COLO668 (cell line): Measurements from ENCODE around the gene RAI1.

Experiments
- DNase-seq: peaks from one replicate; lab custom pipeline; 2025; ENCODE audit not compliant: unreplicated experiment; lab: John Stamatoyannopoulos, UW

RAI1 gene

DNA sequence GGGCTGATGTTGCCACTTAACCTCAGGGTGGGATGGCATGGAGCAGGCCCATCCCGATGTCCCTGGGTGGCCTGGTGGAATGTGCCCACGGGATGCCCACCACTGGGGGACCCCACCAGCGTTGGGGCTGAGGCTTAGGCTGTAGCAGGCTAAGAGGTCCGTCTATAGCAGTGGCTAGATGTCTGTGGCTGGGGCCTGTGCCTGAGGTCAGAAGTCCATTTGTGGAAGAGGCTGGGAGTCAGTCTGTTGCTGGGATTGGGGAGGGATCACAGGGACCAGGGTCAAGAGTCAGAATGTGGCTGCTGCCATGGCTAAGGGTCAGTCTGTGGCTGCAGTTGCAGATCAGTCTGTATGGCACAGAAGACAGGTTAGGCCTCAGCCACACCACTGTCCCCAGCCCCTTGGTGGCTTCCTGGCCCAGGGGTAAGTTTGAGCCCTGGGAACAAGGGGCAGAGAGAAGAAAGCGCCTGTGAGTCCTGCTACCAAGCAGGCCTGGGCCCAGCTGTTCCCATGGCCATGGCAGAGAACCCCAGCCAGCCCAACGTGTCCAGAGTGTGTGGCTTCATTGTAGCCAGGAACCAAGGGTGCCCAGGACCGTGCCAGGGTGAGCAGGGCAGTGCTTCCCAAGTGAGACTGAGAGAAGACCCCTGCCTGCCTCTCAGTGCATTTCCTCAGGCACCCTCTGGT lies 35.7 kb downstream of the RAI1 start:
- no peak for DNase-seq

GRCh38 chr17:17718251-17718650 lies 37.0 kb downstream of the RAI1 start:
- no peak for DNase-seq

DNA sequence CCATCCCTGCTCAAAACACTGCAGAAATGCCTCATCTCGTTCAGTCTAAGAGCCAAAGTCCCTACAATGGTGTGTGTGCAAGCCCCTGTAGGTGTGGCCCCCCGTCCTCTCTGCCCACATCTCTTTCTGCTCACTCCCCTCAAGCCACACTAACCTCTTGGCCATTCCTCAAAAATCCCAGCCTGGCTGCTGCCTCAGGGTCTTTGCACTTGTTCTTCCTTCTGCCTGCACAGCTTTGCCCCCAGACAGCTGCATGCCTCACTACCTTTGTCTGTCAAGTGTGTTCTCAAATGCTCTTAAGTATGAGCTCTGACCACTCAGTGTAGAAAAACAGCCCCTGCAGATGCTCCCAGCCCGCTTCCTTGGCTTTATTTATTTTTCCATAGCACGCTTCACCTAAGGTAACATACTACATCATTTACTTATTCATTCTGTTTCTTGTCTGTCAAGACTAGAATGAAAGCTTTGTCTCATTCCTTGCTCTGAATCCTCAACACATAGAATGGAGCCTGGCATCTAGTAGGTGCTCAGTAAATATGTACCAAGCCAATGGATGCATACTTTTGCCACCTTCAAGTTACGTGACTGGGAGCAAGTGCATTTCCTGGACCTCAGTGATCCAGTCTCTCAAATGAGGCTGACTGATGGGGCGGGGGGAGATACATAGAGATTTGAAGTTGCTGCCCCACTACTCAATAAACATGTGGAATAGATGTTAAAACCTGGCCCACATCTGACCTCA lies 38.1 kb downstream of the RAI1 start:
- no peak for DNase-seq

- no peak for DNase-seq
Measured at GRCh38 chr17:17719966-17720543, 38.8 kb downstream of the RAI1 start.

DNA sequence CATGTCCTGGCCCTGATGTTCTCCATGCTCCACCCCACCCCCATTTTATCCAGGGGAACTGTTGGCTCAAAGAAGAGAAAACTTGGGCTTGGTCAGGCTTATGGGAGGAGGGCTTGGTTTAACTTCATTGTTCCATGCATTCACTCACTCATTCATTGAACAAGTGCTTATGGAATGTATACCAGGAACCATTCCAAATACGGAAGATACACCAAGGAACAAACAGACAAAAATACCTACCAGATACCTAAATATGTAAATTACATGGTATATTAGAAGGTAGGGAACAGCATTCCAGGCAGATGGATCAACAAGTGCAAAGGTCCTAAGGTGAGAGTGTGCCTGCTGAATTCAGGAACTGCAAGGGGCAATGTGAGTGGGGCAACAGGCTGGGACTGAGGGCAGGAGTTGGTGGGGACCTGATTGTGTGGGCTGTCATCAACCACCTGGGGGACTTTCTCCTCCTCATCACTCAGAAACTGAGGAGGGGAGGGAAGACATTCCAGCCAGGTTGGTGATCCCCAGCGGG lies 39.9 kb downstream of the RAI1 start:
- DNase-seq: no peak

DNA sequence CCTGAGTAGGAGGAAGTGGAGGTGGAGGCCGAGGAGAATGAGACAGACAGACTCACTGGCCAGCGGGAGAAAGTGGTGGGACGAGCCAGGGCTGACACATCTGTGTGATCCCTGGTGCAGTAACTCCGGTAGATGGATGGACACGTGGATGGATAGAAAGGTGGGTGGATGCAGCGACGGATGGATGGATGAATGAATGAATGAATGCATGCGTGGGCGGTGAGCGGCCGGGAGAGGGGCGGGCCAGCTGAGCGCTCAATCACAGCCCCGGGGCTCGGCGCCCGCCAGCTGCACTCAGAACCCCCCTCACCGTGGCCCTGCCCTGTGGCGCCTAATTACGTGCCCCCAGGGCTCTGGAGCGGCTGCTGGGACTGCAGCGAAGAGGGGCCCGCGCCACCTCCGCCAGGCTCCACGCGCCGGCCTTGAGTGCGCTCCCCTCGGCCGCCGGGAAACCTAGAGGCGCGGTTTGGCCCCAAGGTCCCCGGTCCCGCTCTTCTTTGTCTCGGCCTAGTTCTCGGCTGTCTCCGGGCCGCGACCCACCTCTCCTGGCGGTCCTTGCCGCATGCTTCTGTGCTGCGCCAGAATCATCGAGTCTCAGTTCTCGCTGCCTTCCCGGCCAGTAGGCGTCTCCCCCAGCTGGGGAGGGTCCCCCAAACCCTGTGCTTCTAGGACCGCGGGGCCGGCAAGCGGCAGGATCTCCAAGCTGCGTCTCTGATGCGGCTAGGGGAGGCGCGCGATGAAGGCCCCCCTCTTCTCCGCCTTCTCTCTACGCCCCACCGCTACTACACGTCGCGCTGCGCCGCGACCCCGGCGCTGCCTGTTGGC lies 41.0 kb downstream of the RAI1 start:
- no peak for DNase-seq

GRCh38 chr17:17722906-17723353 lies 41.7 kb downstream of the RAI1 start:
- no peak for DNase-seq

DNA sequence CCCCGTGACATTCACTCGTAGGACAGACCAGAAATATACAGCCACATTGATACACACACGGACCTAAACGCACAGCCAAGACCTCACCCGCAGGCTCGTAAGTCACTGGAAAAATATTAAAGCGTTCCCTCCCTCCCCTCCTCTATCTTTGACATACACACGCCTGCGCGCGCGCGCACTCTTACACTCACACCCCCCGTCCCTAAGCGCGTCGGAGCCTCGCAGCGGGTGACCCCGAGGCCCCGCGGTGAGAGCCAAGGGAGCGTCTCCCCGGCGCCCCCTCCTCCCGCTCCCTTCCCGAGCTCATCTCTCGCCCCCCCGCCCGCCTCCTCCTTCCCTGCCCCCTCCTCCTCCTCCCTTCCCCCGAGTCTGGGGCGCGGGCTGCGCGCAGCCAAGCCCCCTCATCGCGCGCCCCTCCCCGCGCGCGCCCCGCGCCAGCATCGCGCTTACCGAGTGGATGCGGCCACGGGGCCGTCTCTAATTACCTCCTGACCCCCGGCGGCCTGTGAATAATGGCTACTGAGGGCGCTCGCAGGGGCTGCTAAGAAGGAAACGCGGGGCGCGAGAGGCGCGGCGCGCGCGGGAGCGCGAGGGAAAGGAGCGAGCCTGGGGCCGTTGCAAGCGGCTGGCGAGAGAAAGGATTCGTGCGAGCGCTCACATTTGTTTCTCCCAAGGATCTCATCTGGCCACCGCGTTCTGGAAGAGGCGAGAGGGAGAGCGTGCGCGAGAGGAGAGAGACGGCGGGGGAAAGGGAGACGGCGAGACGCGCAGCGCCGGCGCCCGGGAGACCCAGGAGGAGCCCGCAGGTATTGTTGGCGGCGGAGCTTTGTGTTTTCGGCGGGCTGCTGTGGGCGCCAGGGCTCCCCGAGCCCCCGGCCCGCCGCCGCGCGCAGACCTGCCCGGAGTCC lies 42.4 kb downstream of the RAI1 start:
- DNase-seq: peak; percentile 49

DNA sequence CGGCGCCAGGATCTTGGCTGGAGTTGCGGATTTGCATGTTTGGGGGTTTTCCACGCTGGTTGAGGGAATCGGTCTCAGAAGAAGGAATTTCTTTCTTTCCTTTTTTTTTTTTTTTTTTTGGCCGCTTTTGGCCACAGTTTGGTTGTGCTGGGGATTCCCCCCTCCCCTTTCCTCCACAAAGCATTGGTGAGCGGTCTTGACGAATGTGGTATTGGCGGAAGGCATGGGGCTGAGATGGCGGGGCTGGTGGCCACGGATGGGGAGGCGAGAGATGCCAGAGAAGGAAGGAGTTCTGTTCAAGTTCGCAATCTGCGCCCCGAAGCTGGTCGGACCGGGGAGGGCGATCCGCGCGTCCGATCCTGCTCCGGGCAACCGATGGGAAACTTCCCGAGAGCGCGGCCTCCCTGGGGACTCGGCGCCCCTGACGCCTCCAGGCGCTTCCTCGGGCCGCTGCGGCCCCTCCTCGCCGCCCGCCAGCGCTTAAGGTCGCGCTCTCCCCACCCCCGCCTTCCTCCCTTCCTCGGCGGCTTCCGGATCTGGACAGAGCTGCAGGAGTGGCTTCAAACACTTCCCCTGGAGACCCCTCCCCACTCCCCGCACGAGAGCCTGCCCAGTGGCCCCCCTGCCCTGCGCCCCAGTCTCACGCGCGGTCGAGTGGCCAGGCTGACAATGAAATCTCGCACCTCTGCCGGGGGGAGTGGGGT lies 43.2 kb downstream of the RAI1 start:
- no peak for DNase-seq

- DNase-seq: no peak
Measured at GRCh38 chr17:17725011-17725751, 43.9 kb downstream of the RAI1 start.

- DNase-seq: no peak
Measured at GRCh38 chr17:17725752-17726457, 44.6 kb downstream of the RAI1 start.

DNA sequence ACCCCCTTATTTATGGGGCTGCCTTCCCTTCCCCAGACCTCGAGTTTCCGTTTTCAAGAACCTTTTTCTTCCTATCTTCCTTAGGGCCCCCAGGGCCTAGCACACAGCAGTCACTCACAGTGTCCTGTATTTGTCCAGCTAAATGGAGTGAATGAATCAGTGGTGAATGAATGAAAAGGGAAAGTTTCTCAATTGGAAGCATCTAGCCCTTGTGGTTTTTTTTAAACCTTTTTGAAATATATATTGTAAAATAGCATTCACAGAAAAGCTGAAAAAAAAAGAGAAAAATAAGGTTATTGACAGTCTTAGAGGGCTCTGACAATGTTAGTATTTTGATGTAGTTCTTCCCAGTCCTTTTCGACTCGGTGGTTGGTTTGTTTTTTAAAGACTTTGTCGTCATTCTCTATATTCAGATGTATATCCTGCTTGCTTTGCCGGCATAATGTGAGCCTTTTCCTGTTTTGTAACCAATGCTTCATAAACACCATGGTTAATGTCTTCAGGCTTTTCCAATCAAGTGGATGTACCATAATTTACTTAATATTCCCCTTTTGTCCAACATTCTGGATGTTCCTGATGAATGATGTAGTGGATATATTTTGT lies 45.3 kb downstream of the RAI1 start:
- no peak for DNase-seq

DNA sequence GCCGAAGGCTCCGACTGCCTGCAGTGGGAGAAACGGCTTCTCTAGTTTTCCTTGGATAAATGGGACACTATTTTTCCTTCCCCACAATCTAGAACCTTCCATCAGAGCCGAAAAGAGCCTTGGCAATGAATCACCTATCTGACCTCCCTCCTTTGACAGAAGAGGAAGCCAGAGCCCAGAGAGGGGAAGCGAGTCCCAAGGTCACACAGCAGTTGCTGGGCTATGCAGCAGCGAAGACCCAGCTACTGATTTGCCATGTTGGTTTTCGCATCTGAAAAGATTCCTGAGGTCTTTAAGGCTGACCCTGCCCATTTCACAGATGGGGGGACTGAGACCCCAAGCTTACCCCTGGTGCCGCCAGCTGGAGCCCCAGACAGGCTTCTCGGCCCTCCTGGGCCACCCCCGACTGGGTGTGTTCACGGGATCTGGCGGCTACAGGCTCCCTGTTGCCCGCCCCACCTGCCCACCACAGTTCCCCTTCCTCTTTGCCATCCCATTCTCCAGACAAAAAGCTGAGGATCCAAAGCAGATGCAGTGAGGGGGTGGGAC lies 45.9 kb downstream of the RAI1 start:
- no peak for DNase-seq

- DNase-seq: no peak
Measured at GRCh38 chr17:17728146-17728545, 46.9 kb downstream of the RAI1 start.

- no peak for DNase-seq
Measured at GRCh38 chr17:17728550-17729251, 47.4 kb downstream of the RAI1 start.

GRCh38 chr17:17729620-17730249 lies 48.5 kb downstream of the RAI1 start:
- DNase-seq: peak; percentile 46
